Tibial nerve (tissue), 4 donors: ENCODE measurements around the gene AKAP17A. TPM values are rescaled to one million over a fixed set of nuclear protein-coding genes. Genes with fewer than 3 reads are reported as not detected.

Experiments used
- DNase-seq, 2 donors: peaks; one replicate each; pipeline ENCODE4 v3.0.0-alpha.2; 2019; ENCODE audit warnings: low spot score in 2 of 2
- H3K27ac ChIP-seq, 4 donors: fragments of 200-600 bp; sonication (generic) in 3 of 4; one replicate each; pipeline ENCODE4 v1.5.1; 2017 to 2019; ENCODE audit warnings: mild to moderate bottlenecking in 1 of 4
- H3K27me3 ChIP-seq, 2 donors: fragments of 200-600 bp; sonication (generic) in 1 of 2; one replicate each; pipeline versions ENCODE4 v1.5.1 to v1.6.0; 2017 to 2019
- H3K36me3 ChIP-seq, 3 donors: fragments of 200-600 bp; sonication (generic); one replicate each; pipeline ENCODE4 v1.5.1; 2018 to 2019
- H3K4me1 ChIP-seq, 4 donors: fragments of 200-600 bp; sonication (generic) in 3 of 4; one replicate each; pipeline ENCODE4 v1.5.1; 2017 to 2019
- H3K4me3 ChIP-seq, 4 donors: fragments of 200-600 bp; sonication (generic) in 3 of 4; one replicate each; pipeline ENCODE4 v1.5.1; 2017 to 2019; ENCODE audit warnings: mild to moderate bottlenecking in 1 of 4, moderate library complexity in 1 of 4
- H3K9me3 ChIP-seq, 4 donors: fragments of 200-600 bp; sonication (generic) in 3 of 4; one replicate each; pipeline ENCODE4 v1.5.1; 2017 to 2019
- EP300 ChIP-seq, 2 donors: sonication (generic); formaldehyde crosslinking; IDR thresholded peaks; one replicate each; pipeline ENCODE4 v1.6.1; 2017; ENCODE audit warnings: antibody characterized with exemption in 2 of 2, mild to moderate bottlenecking in 1 of 2
- POLR2A ChIP-seq, 2 donors: fragments of 450-650 bp; IDR thresholded peaks; one replicate each; pipeline ENCODE4 v1.6.1; 2017; ENCODE audit warnings: antibody characterized with exemption in 2 of 2, mild to moderate bottlenecking in 2 of 2, moderate library complexity in 2 of 2
- WGBS, 2 donors: methylation state at CpG; one replicate each; pipeline ENCODE4 v1.1.5; 2018; 5-methylcytosine and 5-hydroxymethylcytosine counted together
- total RNA-seq, 4 donors: library from RNA; depleted of rRNA; stranded (reverse); fragments of >200 nt; gene quantifications; one replicate each; pipeline ENCODE4 v1.1.0, GENCODE V29; 2016
- TF ChIP-seq, protein P1 (sequence below), 5 experiments: fragments of 200-600 bp in 3 of 5; fragments of 450-650 bp in 2 of 5; sonication (generic) in 3 of 5; IDR thresholded peaks; one replicate each; pipeline ENCODE4 v1.5.1; 2016 to 2019; ENCODE audit warnings: antibody characterized with exemption in 5 of 5, mild to moderate bottlenecking in 3 of 5, moderate library complexity in 2 of 5

The AKAP17A gene
- 100 to 1,000 TPM in 1 of 4 donors, 10 to 100 TPM in 3; 58.3 to 139 (median 72.6) TPM for total RNA-seq

DNA sequence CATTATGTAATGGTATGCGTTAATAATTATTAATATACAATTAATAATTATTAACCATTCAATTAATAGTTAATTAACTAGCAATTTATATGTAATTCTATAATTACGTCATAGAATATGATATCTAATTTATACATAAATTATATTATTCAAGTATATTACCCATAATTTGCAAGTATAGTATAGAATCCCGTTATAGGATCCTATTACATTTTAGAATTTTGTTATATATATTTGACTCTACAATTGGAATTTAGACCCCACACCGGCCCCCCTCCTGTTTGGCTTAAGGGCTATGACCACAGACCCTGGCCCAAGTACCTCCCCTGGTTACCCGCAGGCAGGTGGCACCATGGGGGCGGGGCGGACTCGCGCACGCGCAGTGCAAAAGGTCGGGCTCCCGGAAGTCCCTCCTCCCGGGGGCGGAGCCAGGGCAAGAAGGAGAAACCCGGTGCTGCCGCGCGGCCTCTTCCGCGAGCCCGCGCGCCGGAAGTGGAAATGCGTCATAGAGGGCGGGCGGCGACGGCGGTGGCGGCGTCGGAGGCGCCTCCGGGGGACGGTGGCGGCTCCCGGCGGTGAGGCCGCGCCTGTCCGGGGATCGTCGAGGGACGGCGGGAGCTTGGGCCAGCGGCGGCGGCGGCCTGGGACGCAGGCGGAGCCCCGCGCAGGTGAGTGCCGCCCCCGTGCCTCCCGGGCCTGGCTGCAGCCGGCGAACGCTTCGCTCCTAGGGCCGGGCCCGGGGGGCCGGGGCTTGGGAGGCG lies at the start of gene AKAP17A:
TSS of gene AKAP17A (plus strand) at position 503 of the 761 bp plus-strand sequence. CDS start 1,859 bp downstream, outside the sequence.
- Histone ChIP-seq H3K36me3 (peaks cover 9 to 32% (median 25%) of the 10 kb centered on the region in 3 donors), H3K4me1 (peaks cover 0 to 39% (median 14%) of the 10 kb centered on the region in 4 donors), H3K27ac (peak within 1 kb of the TSS; percentile 81 to 97 (median 88)), H3K9me3 (no peaks in the 10 kb centered on the region), H3K4me3 (peak within 1 kb of the TSS; percentile 59 to 97 (median 92)), H3K27me3 (no peaks in the 10 kb centered on the region)
- DNase-seq: peak; percentile 89 to 94
- TF ChIP-seq EP300 (IDR thresholded peaks at IDR 0.05): peak; percentile 74 to 94
- TF ChIP-seq, protein P1, sequence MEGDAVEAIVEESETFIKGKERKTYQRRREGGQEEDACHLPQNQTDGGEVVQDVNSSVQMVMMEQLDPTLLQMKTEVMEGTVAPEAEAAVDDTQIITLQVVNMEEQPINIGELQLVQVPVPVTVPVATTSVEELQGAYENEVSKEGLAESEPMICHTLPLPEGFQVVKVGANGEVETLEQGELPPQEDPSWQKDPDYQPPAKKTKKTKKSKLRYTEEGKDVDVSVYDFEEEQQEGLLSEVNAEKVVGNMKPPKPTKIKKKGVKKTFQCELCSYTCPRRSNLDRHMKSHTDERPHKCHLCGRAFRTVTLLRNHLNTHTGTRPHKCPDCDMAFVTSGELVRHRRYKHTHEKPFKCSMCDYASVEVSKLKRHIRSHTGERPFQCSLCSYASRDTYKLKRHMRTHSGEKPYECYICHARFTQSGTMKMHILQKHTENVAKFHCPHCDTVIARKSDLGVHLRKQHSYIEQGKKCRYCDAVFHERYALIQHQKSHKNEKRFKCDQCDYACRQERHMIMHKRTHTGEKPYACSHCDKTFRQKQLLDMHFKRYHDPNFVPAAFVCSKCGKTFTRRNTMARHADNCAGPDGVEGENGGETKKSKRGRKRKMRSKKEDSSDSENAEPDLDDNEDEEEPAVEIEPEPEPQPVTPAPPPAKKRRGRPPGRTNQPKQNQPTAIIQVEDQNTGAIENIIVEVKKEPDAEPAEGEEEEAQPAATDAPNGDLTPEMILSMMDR (IDR thresholded peaks at IDR 0.05): peak in 2 of 5 experiments; percentile 7 to 33
- peak; percentile 61 to 77 for TF ChIP-seq POLR2A (IDR thresholded peaks at IDR 0.05)
- whole genome bisulfite sequencing, 2 donors: 3 to 9% methylated on average over 10 to 47 of the region's 66 CpGs

DNA sequence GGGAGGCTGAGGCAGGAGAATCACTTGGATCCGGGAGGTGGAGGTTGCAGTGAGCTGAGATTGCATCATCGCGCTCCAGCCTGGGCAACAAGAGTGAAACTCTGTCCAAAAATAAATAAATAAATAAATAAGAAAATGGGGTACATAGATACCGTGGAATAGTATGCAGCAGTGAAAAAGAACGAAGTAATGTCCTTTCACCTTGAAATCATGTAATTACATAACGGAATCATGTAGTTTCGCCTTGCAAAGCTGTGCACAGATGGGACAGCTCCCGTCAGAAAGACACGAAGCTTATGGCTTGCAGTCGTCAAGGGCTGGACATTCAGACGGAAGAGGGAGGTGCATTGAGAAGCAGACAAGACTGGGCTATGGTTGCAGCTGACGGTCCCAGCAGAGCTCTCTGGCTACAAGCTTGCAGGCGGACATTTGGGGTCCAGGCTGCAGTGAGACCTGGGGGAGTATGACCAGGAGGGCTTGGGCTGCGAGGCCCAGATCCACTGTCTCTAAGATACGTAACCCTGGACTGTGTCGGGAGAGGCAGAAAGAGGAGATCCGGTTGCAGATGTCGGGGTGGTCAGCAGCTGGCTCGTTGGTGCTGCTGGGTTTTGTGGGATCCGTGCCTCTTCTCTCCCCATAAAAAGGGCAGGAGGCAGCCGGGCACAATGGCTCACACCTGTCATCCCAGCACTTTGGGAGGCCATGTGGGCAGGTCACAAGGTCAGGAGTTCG lies 48.2 kb upstream of the AKAP17A start:
- no peak overlapping the region for H3K4me3 ChIP-seq
- no peak for TF ChIP-seq POLR2A (IDR thresholded peaks at IDR 0.05)
- TF ChIP-seq, protein P1 (IDR thresholded peaks at IDR 0.05): no peak
- TF ChIP-seq EP300 (IDR thresholded peaks at IDR 0.05): no peak
- DNase-seq: no peak
- H3K4me1 ChIP-seq: no peaks in the 10 kb centered on the region
- H3K36me3 ChIP-seq: no peaks in the 10 kb centered on the region
- WGBS, 2 donors: 91 to 94% methylated on average over 22 of the region's 22 CpGs
- H3K27me3 ChIP-seq: no peaks in the 10 kb centered on the region
- H3K9me3 ChIP-seq: peaks cover 0 to 27% (median 2%) of the 10 kb centered on the region in 4 donors
- H3K27ac ChIP-seq: no peak overlapping the region

GRCh38 chrX:1545776-1546408 lies 45.5 kb upstream of the AKAP17A start:
- Histone ChIP-seq H3K27ac (no peak overlapping the region), H3K27me3 (no peaks in the 10 kb centered on the region), H3K9me3 (peaks cover 0 to 29% (median 2%) of the 10 kb centered on the region in 4 donors), H3K36me3 (no peaks in the 10 kb centered on the region), H3K4me1 (no peaks in the 10 kb centered on the region), H3K4me3 (no peak overlapping the region)
- no peak for DNase-seq
- WGBS, 2 donors: 83 to 92% methylated on average over 2 of the region's 2 CpGs
- TF ChIP-seq POLR2A (IDR thresholded peaks at IDR 0.05): no peak
- no peak for TF ChIP-seq EP300 (IDR thresholded peaks at IDR 0.05)
- TF ChIP-seq, protein P1 (IDR thresholded peaks at IDR 0.05): no peak

DNA sequence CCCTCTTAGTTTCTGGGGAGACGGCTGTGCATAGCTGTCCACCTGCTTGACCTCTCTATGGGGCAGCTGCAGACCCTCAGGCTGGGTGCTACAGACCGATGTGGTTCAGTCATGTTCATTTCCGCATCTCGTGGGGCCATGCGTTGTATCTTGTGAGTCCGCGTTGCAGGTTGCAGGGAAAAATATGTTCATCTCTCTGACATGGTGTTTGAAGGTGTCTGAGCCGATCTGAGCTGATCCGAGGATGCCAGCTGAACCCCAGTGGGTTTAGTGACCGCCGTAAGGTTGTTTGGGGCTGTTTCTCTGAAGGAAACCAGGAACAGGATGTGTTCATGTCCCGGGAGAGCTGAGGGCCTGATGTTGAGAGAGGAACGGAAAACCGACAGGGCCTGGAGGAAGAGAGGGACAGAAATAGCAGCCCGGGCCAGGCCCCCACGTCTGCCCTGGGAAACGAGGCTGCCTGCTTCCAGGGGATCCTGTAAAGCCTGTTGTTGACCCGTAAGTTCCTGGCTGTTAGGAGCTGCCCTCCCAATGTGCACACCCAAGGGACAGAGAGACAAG lies 44.6 kb upstream of the AKAP17A start:
- WGBS, 2 donors: 64 to 66% methylated on average over 18 of the region's 18 CpGs
- no peak for DNase-seq
- Histone ChIP-seq H3K4me3 (no peak overlapping the region), H3K36me3 (no peaks in the 10 kb centered on the region), H3K4me1 (no peaks in the 10 kb centered on the region), H3K27me3 (no peaks in the 10 kb centered on the region), H3K9me3 (peaks cover 0 to 25% (median 2%) of the 10 kb centered on the region in 4 donors), H3K27ac (no peak overlapping the region)
- TF ChIP-seq EP300 (IDR thresholded peaks at IDR 0.05): no peak
- TF ChIP-seq, protein P1 (IDR thresholded peaks at IDR 0.05): no peak
- TF ChIP-seq POLR2A (IDR thresholded peaks at IDR 0.05): no peak
